Measurements from ENCODE around the gene DKC1.
A peak's percentile ranks its signal among the peaks of the same experiment; 100 is the strongest.

DKC1 gene

GRCh38 chrX:154762537-154763296, at the start of gene DKC1:
DKC1 (plus strand) TSS chrX:154762864; CDS start chrX:154762966, 102 bp downstream.
- peak; percentile 72 for DNase-seq

GRCh38 chrX:154714925-154715324, 47.7 kb upstream of the DKC1 start:
- no peak for DNase-seq

- no peak for DNase-seq
These were observed 46.8 kb upstream of the DKC1 start for GRCh38 chrX:154715825-154716224.

GRCh38 chrX:154717824-154718223, 44.8 kb upstream of the DKC1 start:
- DNase-seq, result no peak

DNA sequence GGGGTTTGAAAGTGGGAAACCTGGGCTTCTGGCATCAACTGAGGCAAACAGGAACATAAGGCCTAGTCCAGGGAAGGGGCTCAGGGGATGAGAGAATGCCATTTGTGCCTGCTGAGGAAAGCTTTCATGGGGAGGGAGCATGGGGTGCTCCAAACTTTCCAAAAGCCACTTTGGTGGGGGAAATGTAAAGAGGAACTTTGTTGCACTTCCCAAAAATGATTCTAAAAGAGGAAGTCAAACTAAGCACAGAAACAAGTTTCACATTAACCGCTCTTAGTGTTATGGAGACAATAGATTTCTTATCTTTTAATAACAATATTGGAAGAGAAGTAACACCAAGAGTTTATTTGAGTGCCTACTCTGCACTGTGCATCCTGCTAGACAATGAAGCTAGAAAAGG, 44.0 kb upstream of the DKC1 start:
- no peak for DNase-seq

- DNase-seq, result no peak
These were observed 43.5 kb upstream of the DKC1 start for GRCh38 chrX:154719132-154719675.

GRCh38 chrX:154720067-154720466, 42.6 kb upstream of the DKC1 start:
- DNase-seq, result no peak

GRCh38 chrX:154721155-154721554, 41.5 kb upstream of the DKC1 start:
- no peak for DNase-seq

DNA sequence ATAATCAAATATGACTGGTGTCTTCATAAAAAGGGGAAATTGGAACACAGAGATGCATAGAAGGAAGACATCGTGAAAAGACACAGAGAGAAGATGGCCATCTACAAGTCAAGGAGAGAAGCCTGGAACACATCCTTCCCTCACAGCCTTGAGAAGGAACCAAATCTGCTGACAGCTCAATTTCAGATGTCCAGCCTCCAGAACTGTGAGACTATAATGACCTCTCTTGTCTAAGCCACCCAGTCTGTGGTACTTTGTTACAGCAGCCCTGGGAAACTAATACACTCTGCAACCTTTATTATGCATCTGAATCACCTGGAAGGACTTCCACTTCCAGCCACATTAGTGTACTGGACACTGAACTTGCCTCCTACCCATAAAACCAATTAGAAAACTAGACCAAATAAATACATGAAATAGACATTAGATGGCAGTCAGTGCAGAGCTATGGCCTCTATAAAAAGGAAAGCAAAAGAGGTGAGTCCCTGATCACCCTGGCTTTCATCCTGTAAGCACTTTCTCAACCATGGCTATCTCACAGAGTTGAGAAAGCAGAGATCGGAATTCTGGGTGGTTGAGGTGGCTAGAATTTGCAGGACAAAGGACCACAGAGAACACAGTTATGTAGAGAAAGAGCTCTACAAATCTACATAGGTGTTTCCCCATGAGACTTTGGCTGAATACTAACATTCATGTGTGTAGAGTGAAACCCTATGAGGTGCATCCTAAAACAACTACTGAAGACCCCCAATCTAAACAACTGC, 37.5 kb upstream of the DKC1 start:
- no peak for DNase-seq

- no peak for DNase-seq
These were observed 35.2 kb upstream of the DKC1 start for GRCh38 chrX:154727418-154727817.

GRCh38 chrX:154727871-154728270, 34.8 kb upstream of the DKC1 start:
- DNase-seq, result no peak

GRCh38 chrX:154728431-154729190, 34.1 kb upstream of the DKC1 start:
- no peak for DNase-seq

DNA sequence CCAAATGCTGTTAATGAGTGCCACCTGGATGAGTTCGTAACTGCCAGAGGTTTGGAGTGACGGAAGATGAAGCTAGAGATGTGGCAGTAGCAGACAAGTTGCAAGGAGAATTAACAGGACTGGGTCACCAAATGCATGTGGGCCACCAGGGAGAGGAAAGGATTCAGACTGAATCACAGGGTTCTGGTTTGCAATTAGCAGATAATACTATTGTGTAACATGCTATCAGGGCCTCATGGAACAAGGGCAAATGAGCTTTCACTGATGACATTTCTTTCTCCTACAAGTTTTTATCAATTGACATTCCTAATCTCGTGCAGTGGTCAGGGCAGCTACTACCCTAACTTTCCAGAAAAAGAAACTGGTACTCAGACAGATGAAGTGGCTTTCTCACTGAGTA, 33.2 kb upstream of the DKC1 start:
- DNase-seq, result no peak

DNA sequence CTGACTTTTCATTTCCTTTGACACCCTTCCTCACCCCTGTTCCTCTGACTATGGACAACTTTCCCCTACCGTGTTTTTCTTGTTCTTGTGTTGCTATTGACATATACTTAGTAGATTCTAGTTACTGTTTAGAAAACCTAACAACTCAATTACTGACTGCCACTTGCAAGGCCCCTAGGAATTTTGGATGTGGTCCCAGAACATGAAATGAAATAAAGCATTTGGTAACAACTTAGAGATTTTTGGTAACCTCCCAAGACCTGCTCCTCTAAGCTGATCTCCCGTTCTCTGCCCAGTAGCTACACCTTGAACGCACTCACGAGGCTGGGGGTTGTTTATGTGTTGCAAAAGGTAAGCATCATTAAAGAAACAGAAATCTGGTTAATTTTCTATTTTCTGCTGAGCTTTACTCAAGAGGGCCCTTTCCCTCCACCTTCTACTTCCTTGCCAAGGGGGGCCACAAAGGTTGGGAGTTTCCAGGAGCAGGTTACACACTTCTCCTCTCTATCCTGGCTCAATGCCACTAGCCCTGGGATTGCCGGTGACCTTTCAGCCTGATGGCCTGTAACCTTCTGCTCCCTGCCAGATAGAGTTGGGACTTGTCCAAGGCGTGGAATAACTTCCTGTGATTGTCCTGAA, 32.3 kb upstream of the DKC1 start:
- DNase-seq, result no peak

GRCh38 chrX:154731184-154731583, 31.5 kb upstream of the DKC1 start:
- no peak for DNase-seq

- no peak for DNase-seq
These were observed 30.8 kb upstream of the DKC1 start for GRCh38 chrX:154731881-154732280.

- DNase-seq, result no peak
These were observed 30.1 kb upstream of the DKC1 start for GRCh38 chrX:154732421-154733065.

DNA sequence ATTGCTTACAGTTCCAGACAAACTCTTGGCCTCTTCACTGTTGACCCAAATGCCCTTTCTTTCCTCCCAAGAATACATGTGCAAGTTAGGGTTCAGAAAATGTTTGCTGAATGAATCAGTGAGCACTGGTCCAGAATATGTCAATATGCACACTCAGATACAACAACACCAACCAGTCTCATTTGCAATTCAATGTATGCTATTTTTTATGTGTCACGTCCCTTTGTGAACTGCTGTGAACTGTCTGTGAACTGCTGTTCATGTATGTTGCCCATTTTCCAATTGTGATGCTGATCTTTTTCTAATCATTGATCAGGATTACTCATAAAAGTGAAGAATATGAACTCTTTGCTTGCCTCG, 29.6 kb upstream of the DKC1 start:
- DNase-seq, result no peak

- no peak for DNase-seq
These were observed 28.4 kb upstream of the DKC1 start for GRCh38 chrX:154734061-154734781.

DNA sequence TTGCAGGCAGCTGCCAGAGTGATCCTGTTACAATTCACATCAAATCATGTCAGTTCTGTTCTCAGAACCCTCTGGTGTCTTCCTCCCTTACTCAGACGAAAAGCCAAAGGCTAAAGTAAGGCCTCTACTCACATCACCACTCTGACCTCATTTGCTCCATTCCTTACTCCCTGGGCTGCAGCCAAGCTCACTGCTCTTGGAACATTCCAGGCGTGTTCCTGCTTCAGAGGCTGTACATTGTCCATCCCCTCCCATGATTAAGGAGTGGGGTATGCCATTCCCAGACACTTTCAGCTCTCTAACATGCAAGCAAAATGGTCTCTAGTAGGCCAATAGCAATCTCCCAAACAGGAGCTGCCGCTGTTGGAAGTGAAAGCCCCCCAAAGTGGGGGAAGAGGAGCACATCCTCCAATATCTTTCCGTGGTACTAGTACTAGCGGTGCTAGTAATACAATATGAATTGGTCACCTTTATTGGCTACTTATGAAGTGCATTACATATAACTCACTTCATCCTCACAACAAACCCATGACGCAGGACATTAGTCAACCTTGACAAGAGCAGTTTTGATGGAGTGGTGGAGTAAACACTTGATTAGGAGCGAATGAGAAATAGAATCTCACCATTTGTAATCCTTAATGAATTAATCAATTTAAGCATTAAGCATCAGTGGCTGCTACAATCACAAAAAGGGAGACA, 26.8 kb upstream of the DKC1 start:
- no peak for DNase-seq

DNA sequence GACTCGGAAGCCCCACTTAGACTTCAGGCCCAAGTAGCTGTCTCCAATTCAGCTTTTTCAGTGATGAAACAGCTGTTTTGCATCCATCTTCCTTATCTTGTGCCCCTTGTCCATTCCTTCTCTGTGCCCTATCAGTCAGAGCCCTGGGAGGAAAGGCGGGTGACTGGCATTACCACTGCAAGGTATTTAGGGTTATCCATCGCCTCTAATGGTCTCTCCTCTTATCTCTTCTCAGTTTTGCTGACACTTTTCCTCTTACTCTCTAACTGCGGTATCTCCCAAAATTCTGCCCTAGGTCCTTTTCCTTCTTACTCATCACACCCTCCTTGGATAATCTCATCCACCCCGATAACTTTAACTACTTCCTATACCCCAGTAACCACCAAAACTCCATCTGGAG, 25.5 kb upstream of the DKC1 start:
- DNase-seq, result no peak

All from SHP77 treated with DMSO at 0.1 percent for 48 hours (cell line).